Measurements from ENCODE around the gene JAGN1. TPM values are rescaled to one million over a fixed set of nuclear protein-coding genes. Genes with fewer than 3 reads are reported as not detected.

Gene JAGN1
- total RNA-seq (10 to 100 TPM; 14.4 to 15.1 TPM), total RNA-seq (12.7 to 52.4 (median 27.5) reads per million in 172 experiments)
- 19.4 TPM for polyA plus RNA-seq (2013, experiment 1 of 2)
- 17.9 TPM for polyA plus RNA-seq (2013, experiment 2 of 2)

- peak within 1 kb of the TSS; percentile 99 to 100 for H3K27ac ChIP-seq (ENCODE audit: low read depth in 1 of 2, low read length in 2 of 2)
- H3K36me3 ChIP-seq (ENCODE audit: insufficient read depth, low read length): peaks cover 18% of the 10 kb centered on the region
- intact Hi-C loops (cut with DNase I, micrococcal nuclease): loop anchor here (1.0 to 5.0 kb wide), 8 partner anchors 42 to 430 kb away; partner anchors contain the start of genes CRELD1 (in 2 of the 2), RPUSD3 (in 2 of the 2), BRK1 (in 1 of the 2) and OGG1 (in 1 of the 2)
- Mint-ChIP-seq H3K27me3 (no peaks in the 10 kb centered on the region), H3K4me3 (peak within 1 kb of the TSS; percentile 99), H3K9me3 (no peaks in the 10 kb centered on the region), H3K4me1 (ENCODE audit: low read depth) (peaks cover 49% of the 10 kb centered on the region), H3K27ac (peak within 1 kb of the TSS; percentile 95), H3K36me3 (ENCODE audit: low read depth) (peaks cover 42% of the 10 kb centered on the region)
- peak within 1 kb of the TSS; percentile 95 for H3K4me3 ChIP-seq (ENCODE audit: low read length)
- DNase-seq: peak; percentile 84 to 96 (median 91)
- peak; percentile 91 for ATAC-seq (ENCODE audit: poor library complexity)
- peaks cover 20% of the 10 kb centered on the region for H3K4me1 ChIP-seq (ENCODE audit: insufficient read depth, low read length)
- POLR2A ChIA-PET: interaction anchor here (0.5 to 3.7 kb wide), 32 partner anchors 11 to 494 kb away, joined by 3 to 98 read pairs (median 6); partner anchors contain the start of genes ARPC4, CRELD1, EMC3 and IL17RC
- no peaks in the 10 kb centered on the region for H3K9me3 ChIP-seq (ENCODE audit: control insufficient read depth in 1 of 2, insufficient read depth in 1 of 2, low read length in 2 of 2)
- no peaks in the 10 kb centered on the region for H3K27me3 ChIP-seq (ENCODE audit: control insufficient read depth in 1 of 2, insufficient read depth in 2 of 2, low read length in 2 of 2)
- CTCF ChIA-PET: interaction anchor here (0.6 to 2.4 kb wide), 5 partner anchors 41 to 430 kb away, joined by 3 to 14 read pairs (median 4); partner anchors contain the start of genes CRELD1 and SEC13
- no peak for TF ChIP-seq CTCF (IDR thresholded peaks at IDR 0.05)
These were observed at the start of gene JAGN1 for GRCh38 chr3:9890249-9891071. TSS of gene JAGN1 (plus strand) at chr3:9890610. CDS start at chr3:9890723, 113 bp downstream.

GRCh38 chr3:9841015-9841414 is 49.4 kb upstream of the JAGN1 start:
- no peak overlapping the region for H3K27ac Mint-ChIP-seq
- no peaks in the 10 kb centered on the region for H3K9me3 ChIP-seq (ENCODE audit: control insufficient read depth in 1 of 2, insufficient read depth in 1 of 2, low read length in 2 of 2)
- H3K4me1 ChIP-seq (ENCODE audit: insufficient read depth, low read length): peaks cover 28% of the 10 kb centered on the region
- H3K4me1 Mint-ChIP-seq (ENCODE audit: low read depth): peaks cover 28% of the 10 kb centered on the region
- H3K4me3 Mint-ChIP-seq: peak overlapping the region; percentile 48
- ATAC-seq (ENCODE audit: poor library complexity): no peak
- no peak overlapping the region for H3K4me3 ChIP-seq (ENCODE audit: low read length)
- TF ChIP-seq CTCF (IDR thresholded peaks at IDR 0.05): no peak
- intact Hi-C loops (cut with DNase I, micrococcal nuclease): loop anchor here (5.0 to 10.0 kb wide), 4 partner anchors 49 to 444 kb away; partner anchors contain the start of genes ARPC4 (in 1 of the 2), CRELD1 (in 1 of the 2) and TADA3 (in 1 of the 2)
- no peak for DNase-seq
- CTCF ChIA-PET: no interaction called here
- peaks cover 37% of the 10 kb centered on the region for H3K36me3 ChIP-seq (ENCODE audit: insufficient read depth, low read length)
- no peaks in the 10 kb centered on the region for H3K27me3 Mint-ChIP-seq
- no peak overlapping the region for H3K27ac ChIP-seq (ENCODE audit: low read depth in 1 of 2, low read length in 2 of 2)
- peaks cover 45% of the 10 kb centered on the region for H3K36me3 Mint-ChIP-seq (ENCODE audit: low read depth)
- H3K27me3 ChIP-seq (ENCODE audit: control insufficient read depth in 1 of 2, insufficient read depth in 2 of 2, low read length in 2 of 2): no peaks in the 10 kb centered on the region
- POLR2A ChIA-PET: interaction anchor here (0.7 kb wide), 1 partner anchor 192 kb away, joined by 3 read pairs; the partner anchor contains the start of gene MTMR14
- no peaks in the 10 kb centered on the region for H3K9me3 Mint-ChIP-seq

GRCh38 chr3:9843715-9844438 is 46.5 kb upstream of the JAGN1 start, which contains the start of gene RPUSD3:
TSS of gene RPUSD3 (minus strand) at chr3:9844008. CDS start at chr3:9843990, 18 bp downstream.
- H3K4me3 ChIP-seq (ENCODE audit: low read length): peak within 1 kb of the TSS; percentile 73
- intact Hi-C loops (cut with DNase I, micrococcal nuclease): loop anchor here (2.0 to 10.0 kb wide), 6 partner anchors 47 to 441 kb away; partner anchors contain the start of genes JAGN1 (in 2 of the 2), ARPC4 (in 1 of the 2), CRELD1 (in 1 of the 2) and TADA3 (in 1 of the 2)

More at GRCh38 chr3:9843715-9844438, 46.5 kb upstream of the JAGN1 start, which contains the start of gene RPUSD3:
- Histone ChIP-seq H3K27me3 (ENCODE audit: control insufficient read depth in 1 of 2, insufficient read depth in 2 of 2, low read length in 2 of 2) (no peaks in the 10 kb centered on the region), H3K27ac (ENCODE audit: low read depth in 1 of 2, low read length in 2 of 2) (peak within 1 kb of the TSS; percentile 21 to 38), H3K36me3 (ENCODE audit: insufficient read depth, low read length) (peaks cover 25% of the 10 kb centered on the region), H3K4me1 (ENCODE audit: insufficient read depth, low read length) (peaks cover 28% of the 10 kb centered on the region), H3K9me3 (ENCODE audit: control insufficient read depth in 1 of 2, insufficient read depth in 1 of 2, low read length in 2 of 2) (peaks cover 0 to 4% of the 10 kb centered on the region in 2 experiments)
- ChIA-PET POLR2A (interaction anchor here (1.0 to 3.1 kb wide), 5 partner anchors 47 to 199 kb away, joined by 3 to 17 read pairs (median 4); partner anchors contain the start of genes ARPC4, CRELD1, JAGN1 and TADA3), CTCF (interaction anchor here (1.1 to 2.9 kb wide), 2 partner anchors 89 to 99 kb away, joined by 3 to 7 read pairs; partner anchors contain the start of gene CRELD1)
- H3K27me3 Mint-ChIP-seq: no peaks in the 10 kb centered on the region
- peaks cover 32% of the 10 kb centered on the region for H3K36me3 Mint-ChIP-seq (ENCODE audit: low read depth)
- H3K4me1 Mint-ChIP-seq (ENCODE audit: low read depth): peaks cover 28% of the 10 kb centered on the region
- H3K27ac Mint-ChIP-seq: peak within 1 kb of the TSS; percentile 80
- H3K9me3 Mint-ChIP-seq: no peaks in the 10 kb centered on the region
- no peak for TF ChIP-seq CTCF (IDR thresholded peaks at IDR 0.05)
- ATAC-seq (ENCODE audit: poor library complexity) (peak; percentile 98), DNase-seq (peak; percentile 93 to 98 (median 96))
- H3K4me3 Mint-ChIP-seq: peak within 1 kb of the TSS; percentile 98

All from CD4-positive, alpha-beta T cell (primary cell).